Spleen (tissue), 7 donors: ENCODE results near the gene REN.

ENCODE experiments used
- CTCF ChIP-seq, 11 experiments: fragments of 200-600 bp in 7 of 11; fragments of 450-650 bp in 4 of 11; sonication (generic) in 4 of 11; IDR thresholded peaks in 8 of 11; conservative IDR thresholded peaks in 3 of 11; 1 replicate in 7 of 11; 2 replicates in 4 of 11; pipeline versions ENCODE4 v1.4.0 to v1.8.0; 2016 to 2021; ENCODE audit warnings: antibody characterized with exemption in 11 of 11, inconsistent platforms in 4 of 11, mild to moderate bottlenecking in 1 of 11
- POLR2A ChIP-seq, 3 donors: fragments of 450-650 bp; IDR thresholded peaks; one replicate each; pipeline ENCODE4 v1.5.1; 2017; ENCODE audit warnings: antibody characterized with exemption in 3 of 3, mild to moderate bottlenecking in 1 of 3
- POLR2AphosphoS5 ChIP-seq, 3 donors: sonication (generic); formaldehyde crosslinking; IDR thresholded peaks; one replicate each; pipeline ENCODE4 v1.5.1; 2017; ENCODE audit warnings: antibody characterized with exemption in 3 of 3
- donor health status: DM: no; HTN: no; CAD: no; lungs with moderate emphysema.
- donor health status: DM: no; HTN: no; CAD: no.
- donor health status: DM: no; HTN: no; CAD: no.

GRCh38 chr1:204201348-204202040, 35.4 kb upstream of the REN start:
- TF ChIP-seq CTCF (IDR thresholded peaks at IDR 0.05 in 8 of 11, conservative IDR thresholded peaks at IDR 0.05 in 3 of 11) (no peak), POLR2A (IDR thresholded peaks at IDR 0.05) (no peak), POLR2AphosphoS5 (IDR thresholded peaks at IDR 0.05) (no peak)
